NB4 (cell line): Measurements from ENCODE around the gene DLG4.
A peak's percentile ranks its signal among the peaks of the same experiment; 100 is the strongest.
"Not testable (repeated sequence)": the region's sequence is repeated elsewhere in the genome, so short reads cannot be mapped to it uniquely, and the experiment has no call there.

ENCODE experiments used
- DNase-seq: peaks from one replicate; pipeline ENCODE4 v3.0.0; 2010; ENCODE audit warnings: low read depth
- H3K4me3 ChIP-seq: one replicate; pipeline ENCODE4 v1.5.1; 2011; ENCODE audit warnings: mild to moderate bottlenecking, low read depth, low read length, moderate library complexity
- CTCF ChIP-seq: IDR thresholded peaks from one replicate; pipeline ENCODE4 v1.5.1; 2012; ENCODE audit warnings: low read depth, low read length
- MAX ChIP-seq: IDR thresholded peaks from 2 replicates; pipeline ENCODE4 v1.6.1; 2011; ENCODE audit warnings: low read depth, low read length
- MYC ChIP-seq: IDR thresholded peaks from 2 replicates; pipeline ENCODE4 v1.6.1; 2011; ENCODE audit warnings: low read depth, low read length
- POLR2A ChIP-seq: IDR thresholded peaks from 2 replicates; pipeline ENCODE4 v1.6.1; 2011; ENCODE audit warnings: mild to moderate bottlenecking; ENCODE audit not compliant: insufficient read length; ENCODE audit errors: extremely low read depth

Gene DLG4

GRCh38 chr17:7191069-7191468 is 28.6 kb downstream of the DLG4 start:
- TF ChIP-seq MYC (no peak), POLR2A (no peak), MAX (no peak), CTCF (no peak)
- DNase-seq, result no peak
- H3K4me3 ChIP-seq, result no peak overlapping the region

- no peak for TF ChIP-seq POLR2A
- DNase-seq, result no peak
- no peak overlapping the region for H3K4me3 ChIP-seq
Measured at GRCh38 chr17:7190276-7190917, 29.2 kb downstream of the DLG4 start.

- H3K4me3 ChIP-seq, result no peak overlapping the region
- DNase-seq, result peak; percentile 39
- TF ChIP-seq CTCF, result peak; percentile 16
- no peak for TF ChIP-seq MYC
Measured at GRCh38 chr17:7186241-7186640, 33.4 kb downstream of the DLG4 start.

- no peak for DNase-seq
- no peak overlapping the region for H3K4me3 ChIP-seq
- TF ChIP-seq CTCF (no peak), POLR2A (no peak)
Measured at GRCh38 chr17:7184647-7185046, 35.0 kb downstream of the DLG4 start.

- no peak for TF ChIP-seq MAX
- no peak for TF ChIP-seq CTCF
- TF ChIP-seq POLR2A, result no peak
- no peak for TF ChIP-seq MYC
- no peak for DNase-seq
- H3K4me3 ChIP-seq, result no peak overlapping the region
Measured at GRCh38 chr17:7184091-7184488, 35.5 kb downstream of the DLG4 start.

GRCh38 chr17:7183433-7184090 is 36.1 kb downstream of the DLG4 start:
- no peak for DNase-seq
- TF ChIP-seq POLR2A (no peak), CTCF (no peak), MYC (no peak), MAX (no peak)
- no peak overlapping the region for H3K4me3 ChIP-seq

GRCh38 chr17:7182101-7182500 is 37.5 kb downstream of the DLG4 start:
- H3K4me3 ChIP-seq, DNase-seq: not testable (repeated sequence)
